ENCODE results near the gene PEAK3.

Gene PEAK3

GRCh38 chr19:2321565-2322283 is 39.7 kb upstream of the PEAK3 start:
- CTCF ChIA-PET: interaction anchor here (0.5 kb wide), 1 partner anchor 32 kb away, joined by 6 read pairs; no protein-coding TSS in a partner anchor
- TF ChIP-seq CTCF (conservative IDR thresholded peaks at IDR 0.05; ENCODE audit: low read depth): no peak
- no peak overlapping the region for H3K27ac ChIP-seq
- DNase-seq (ENCODE audit: low spot score): no peak
- POLR2A ChIA-PET (ENCODE audit: low non-redundant PET): no interaction called here

- POLR2A ChIA-PET (ENCODE audit: low non-redundant PET): no interaction called here
- DNase-seq (ENCODE audit: low spot score): no peak
- no peak for TF ChIP-seq CTCF (conservative IDR thresholded peaks at IDR 0.05; ENCODE audit: low read depth)
- CTCF ChIA-PET: interaction anchor here (0.6 kb wide), 1 partner anchor 11 kb away, joined by 3 read pairs; no protein-coding TSS in a partner anchor
- peak overlapping the region; percentile 37 for H3K27ac ChIP-seq
Measured at GRCh38 chr19:2320939-2321338, 39.0 kb upstream of the PEAK3 start.

DNA sequence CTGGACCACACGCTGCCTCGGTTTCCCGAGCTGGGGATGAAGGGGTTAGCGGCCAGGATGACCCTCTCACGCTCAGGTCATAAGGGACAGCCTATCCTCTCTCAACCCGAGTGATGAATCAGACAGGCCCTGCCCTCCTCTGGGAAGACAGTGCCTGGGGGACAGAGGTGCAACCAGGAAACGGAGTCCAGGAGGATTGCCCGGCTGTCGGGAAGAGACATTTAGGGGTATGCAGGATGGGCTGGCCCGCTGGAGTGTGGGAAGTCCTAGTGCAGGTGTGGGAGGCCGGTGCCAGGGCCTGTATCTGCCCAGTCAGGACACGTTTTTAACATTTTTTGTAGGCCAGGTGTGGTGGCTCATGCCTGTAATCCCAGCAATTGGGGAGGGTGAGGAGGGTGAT is 38.1 kb upstream of the PEAK3 start:
- peak overlapping the region; percentile 37 for H3K27ac ChIP-seq
- DNase-seq (ENCODE audit: low spot score): peak; percentile 51
- ChIA-PET CTCF (interaction anchor here (0.6 kb wide), 2 partner anchors 14 to 161 kb away, joined by 3 to 5 read pairs; no protein-coding TSS in a partner anchor), POLR2A (ENCODE audit: low non-redundant PET) (no interaction called here)
- no peak for TF ChIP-seq CTCF (conservative IDR thresholded peaks at IDR 0.05; ENCODE audit: low read depth)

- DNase-seq (ENCODE audit: low spot score): no peak
- no peak for TF ChIP-seq CTCF (conservative IDR thresholded peaks at IDR 0.05; ENCODE audit: low read depth)
- peak overlapping the region; percentile 37 for H3K27ac ChIP-seq
- CTCF ChIA-PET: interaction anchor here (0.6 kb wide), 1 partner anchor 161 kb away, joined by 5 read pairs; no protein-coding TSS in a partner anchor
- POLR2A ChIA-PET (ENCODE audit: low non-redundant PET): no interaction called here
Measured at GRCh38 chr19:2319551-2319950, 37.6 kb upstream of the PEAK3 start.

- DNase-seq (ENCODE audit: low spot score): no peak
- no peak for TF ChIP-seq CTCF (conservative IDR thresholded peaks at IDR 0.05; ENCODE audit: low read depth)
- ChIA-PET POLR2A (ENCODE audit: low non-redundant PET) (interaction anchor here (1.1 kb wide), 1 partner anchor 9 kb away, joined by 4 read pairs; the partner anchor contains the start of genes LSM7 and SPPL2B), CTCF (no interaction called here)
- H3K27ac ChIP-seq: no peak overlapping the region
Measured at GRCh38 chr19:2318923-2319322, 36.9 kb upstream of the PEAK3 start.

GRCh38 chr19:2317756-2318155 is 35.8 kb upstream of the PEAK3 start:
- H3K27ac ChIP-seq: no peak overlapping the region
- TF ChIP-seq CTCF (conservative IDR thresholded peaks at IDR 0.05; ENCODE audit: low read depth): no peak
- ChIA-PET POLR2A (ENCODE audit: low non-redundant PET) (no interaction called here), CTCF (no interaction called here)
- no peak for DNase-seq (ENCODE audit: low spot score)

All from RWPE1 (cell line).